ENCODE data around the gene PIK3CB.
"Not testable (repeated sequence)": the region's sequence is repeated elsewhere in the genome, so short reads cannot be mapped to it uniquely, and the experiment has no call there.

Gene PIK3CB

DNA sequence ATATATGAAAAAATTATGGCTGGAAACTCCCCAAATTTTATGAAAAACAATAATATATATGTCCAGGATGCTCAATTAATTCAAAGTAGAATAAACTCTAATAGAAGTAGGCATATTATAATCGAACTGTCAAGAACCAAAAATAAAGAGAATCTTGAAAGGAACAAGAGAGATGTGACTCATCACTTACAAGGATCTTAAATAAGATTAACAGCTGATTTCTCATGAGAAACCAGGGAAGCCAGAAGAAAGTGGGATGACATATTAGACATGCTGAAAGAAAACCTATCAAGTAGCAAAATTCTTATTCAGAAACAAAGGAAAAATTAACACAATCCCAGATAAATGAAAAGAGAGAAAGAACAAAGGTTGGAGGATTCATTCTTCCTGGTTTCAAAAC lies 159.3 kb downstream of the PIK3CB start:
- no peak for DNase-seq

DNA sequence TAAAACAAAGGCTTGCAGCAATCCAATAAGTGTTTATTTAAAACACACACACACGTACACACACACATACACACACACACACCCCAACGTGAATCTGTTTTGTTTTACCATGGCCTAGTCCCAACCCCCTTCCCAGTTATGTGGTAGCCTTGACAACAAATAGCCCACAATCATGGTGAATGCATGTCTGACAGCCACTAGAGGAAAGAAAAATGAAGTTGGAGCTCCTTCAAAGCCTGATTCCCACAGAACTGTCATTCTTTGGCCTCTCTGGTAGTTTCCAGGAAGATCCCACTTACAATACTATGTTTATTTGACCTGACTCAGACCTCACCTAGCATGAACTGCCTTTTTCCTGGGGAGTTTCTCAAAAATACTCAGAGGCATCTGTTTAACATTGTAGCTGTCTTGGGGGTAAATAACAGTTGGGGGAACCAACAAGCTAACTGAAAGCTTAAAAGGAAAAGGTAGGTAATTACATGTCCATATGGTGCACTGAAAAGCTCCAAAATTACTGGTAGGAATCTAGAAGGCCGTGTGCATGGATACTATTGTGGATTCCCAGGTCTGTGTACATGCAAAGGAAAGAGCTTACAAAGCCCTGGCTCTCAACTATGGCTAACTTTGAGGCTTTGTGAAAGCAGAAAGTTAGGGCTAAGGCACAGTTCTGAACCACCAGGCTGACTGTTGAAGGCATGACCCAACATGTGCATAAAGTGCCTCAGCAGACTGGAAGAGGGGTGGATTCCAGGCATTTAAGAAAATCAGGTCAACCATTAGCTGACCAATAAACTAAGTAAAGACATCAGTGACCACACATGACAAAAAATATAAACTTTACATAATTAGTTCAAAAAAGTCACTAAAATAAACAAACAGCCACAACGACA lies 160.8 kb downstream of the PIK3CB start:
- DNase-seq = no peak

- no peak for DNase-seq
These were observed 164.3 kb downstream of the PIK3CB start for GRCh38 chr3:138670407-138670806.

GRCh38 chr3:138668107-138668506 lies 166.6 kb downstream of the PIK3CB start:
- DNase-seq = no peak

GRCh38 chr3:138657508-138657907 lies 177.2 kb downstream of the PIK3CB start:
- no peak for DNase-seq

DNA sequence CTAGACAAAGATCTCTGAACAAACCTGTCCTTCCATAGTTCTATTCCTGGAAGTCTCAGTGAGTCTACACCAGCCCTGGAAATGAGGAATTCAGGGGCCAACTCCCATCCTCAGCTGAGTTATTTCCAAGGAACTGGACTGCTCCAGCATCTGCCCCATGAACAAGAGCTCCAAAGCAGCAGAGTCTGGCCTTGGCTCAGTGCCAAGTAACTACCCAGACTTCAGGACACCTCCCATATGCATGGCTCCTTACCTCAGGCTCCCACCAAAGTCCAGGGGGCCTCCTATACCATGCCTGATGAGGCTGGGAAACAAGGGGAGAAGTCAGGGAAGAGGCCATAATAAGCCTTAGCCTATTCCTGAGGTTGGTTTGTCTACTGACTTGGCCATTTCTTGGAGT lies 181.2 kb downstream of the PIK3CB start:
- no peak for DNase-seq

GRCh38 chr3:138649134-138649533 lies 185.6 kb downstream of the PIK3CB start:
- DNase-seq = no peak

- no peak for DNase-seq
These were observed 188.2 kb downstream of the PIK3CB start for GRCh38 chr3:138646513-138646912.

DNA sequence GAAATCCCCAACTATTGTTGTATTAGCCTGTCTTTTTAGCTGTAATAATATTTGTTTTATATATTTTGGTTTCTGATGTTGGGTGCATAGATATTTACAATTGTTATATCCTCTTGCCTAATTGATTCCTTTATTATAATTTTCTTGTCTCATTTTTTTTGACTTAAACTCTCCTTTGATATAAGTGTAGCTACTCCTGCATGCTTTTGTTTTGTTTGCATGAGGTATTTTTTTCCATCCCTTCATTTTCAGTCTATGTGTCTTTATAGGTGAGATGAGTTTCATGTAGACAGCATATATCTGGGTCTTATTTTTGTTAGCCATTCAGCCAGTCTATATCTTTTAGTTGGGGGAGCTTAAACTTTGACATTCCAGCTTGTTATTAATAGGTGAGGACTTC lies 188.7 kb downstream of the PIK3CB start:
- DNase-seq = no peak

DNA sequence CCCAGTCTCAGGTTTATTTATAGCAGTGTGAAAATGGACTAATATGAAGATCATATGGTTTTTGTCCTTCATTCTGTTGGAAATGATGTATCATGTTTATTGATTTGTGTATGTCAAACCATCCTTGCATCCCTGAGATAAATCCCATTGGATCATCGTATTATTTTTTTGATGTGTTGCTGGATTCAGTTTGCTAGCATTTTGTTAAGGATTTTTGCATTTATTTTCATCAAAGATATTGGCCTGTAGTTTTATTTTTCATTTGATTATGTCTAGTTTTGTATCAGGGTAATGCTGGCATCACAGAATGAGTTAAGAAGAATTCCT lies 191.8 kb downstream of the PIK3CB start:
- no peak for DNase-seq

DNA sequence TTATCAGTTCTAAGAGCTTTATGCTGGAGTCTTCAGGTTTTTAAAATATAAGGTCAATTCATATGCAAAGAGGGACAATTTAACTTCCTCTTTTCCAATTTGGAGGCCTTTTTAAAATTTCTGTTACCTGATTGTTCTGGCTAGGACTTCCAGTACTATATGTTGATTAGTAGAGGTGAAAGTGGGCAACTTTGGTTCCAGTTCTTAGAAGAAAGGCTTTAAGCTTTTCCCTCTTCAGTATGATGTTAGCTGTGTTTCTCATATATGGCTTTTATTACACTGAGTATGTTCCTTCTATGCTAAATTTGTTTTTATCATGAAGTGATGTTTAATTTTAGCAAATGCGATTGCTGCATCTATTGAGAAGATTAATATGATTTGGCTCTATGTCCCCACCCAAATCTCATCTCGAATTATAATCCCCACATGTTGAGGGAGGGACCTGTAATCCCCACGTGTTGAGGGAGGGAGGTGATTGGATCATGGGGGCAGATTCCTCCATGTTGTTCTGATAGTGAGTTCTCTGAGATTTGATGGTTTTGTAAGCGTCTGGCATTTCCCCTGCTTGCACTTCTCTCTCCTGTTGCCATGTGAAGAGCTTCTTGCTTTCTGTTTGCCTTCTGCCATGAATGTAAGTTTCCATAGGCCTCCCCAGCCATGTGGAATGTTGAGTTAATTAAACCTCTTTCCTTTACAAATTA lies 192.4 kb downstream of the PIK3CB start:
- no peak for DNase-seq

DNA sequence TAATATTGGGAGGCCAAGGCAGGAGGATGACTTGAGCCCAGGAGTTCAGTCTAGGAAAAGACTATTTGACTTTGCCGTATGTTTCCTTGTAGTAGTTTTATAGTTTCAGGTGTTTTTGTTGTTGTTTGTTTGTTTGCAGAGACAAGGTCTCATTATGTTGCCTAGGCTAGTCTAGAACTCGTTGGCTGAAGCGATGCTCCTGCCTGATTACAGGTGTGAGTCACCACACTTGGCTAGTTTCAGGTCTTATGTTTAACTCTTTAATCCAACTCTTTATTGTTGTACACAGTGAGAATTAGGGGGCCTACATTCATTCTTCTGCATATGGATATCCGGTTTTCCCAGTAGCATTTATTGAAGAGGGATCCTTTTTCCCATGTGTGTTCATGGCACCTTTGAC lies 194.2 kb downstream of the PIK3CB start:
- no peak for DNase-seq

- DNase-seq = no peak
These were observed 196.1 kb downstream of the PIK3CB start for GRCh38 chr3:138638641-138639040.

DNA sequence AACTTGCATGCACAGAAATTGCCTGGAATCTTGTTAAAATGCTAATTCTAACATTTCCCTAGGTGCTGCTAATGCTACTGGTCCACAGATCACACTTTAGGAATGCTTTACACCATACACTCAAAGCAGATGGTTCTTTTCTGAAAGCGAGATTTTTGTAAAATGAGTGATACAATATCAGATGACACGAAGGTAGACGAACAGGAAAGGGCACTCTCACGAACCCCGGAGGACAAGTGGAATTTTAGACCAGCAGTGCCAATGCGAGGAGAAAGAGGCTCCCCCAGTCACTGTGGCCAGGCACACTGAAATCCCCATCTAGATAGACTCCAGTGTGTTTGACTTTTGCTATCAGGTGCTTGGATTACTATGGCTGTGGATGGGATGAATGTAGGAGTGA lies 205.2 kb downstream of the PIK3CB start:
- DNase-seq = no peak

GRCh38 chr3:138625707-138626365 lies 208.9 kb downstream of the PIK3CB start:
- no peak for DNase-seq

GRCh38 chr3:138624518-138624917 lies 210.2 kb downstream of the PIK3CB start:
- no peak for DNase-seq

- DNase-seq = no peak
These were observed 214.3 kb downstream of the PIK3CB start for GRCh38 chr3:138620431-138620830.

GRCh38 chr3:138615462-138615861 lies 219.3 kb downstream of the PIK3CB start:
- DNase-seq = no peak

GRCh38 chr3:138609898-138610266 lies 224.8 kb downstream of the PIK3CB start:
- no peak for DNase-seq

DNA sequence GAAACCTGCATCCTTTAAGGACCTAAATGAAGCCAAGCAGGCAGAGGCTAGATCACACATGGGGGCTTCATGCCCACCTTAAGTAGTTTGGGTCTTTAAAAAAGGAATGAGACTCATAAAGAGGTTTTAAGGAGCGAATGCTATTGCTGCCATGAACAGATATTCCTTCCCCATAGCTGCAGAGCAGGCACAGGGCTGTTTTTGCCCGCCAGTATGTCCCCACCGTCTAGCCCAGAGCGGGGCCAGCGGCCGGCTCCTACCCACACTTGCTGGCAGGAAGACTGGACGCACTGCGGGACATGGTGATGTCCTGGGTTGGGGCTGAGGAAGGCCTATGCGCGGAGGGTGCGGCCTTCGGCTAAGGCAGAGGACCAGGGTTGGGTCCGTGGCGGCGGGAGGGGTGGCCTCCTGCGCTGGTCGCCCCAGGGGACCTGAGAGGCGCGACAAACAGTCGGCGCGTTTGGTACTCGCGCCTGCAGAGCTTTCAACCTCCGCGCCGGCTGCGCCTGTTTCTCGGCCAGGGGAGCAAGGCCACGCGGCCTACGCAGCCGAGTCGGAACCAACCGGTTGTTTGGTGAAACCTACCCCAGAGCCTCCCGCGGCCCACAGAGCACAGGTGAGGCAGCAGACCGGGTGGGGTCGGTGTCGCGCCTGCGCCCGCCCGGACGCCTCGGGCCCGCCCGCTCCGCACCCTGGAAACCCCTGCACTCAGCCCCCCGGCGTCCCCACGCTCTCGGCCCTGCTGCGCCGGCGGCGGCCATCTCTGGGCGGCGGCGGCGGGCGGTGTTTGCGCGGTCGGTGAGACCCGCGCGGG lies 226.2 kb downstream of the PIK3CB start, which contains the start of gene FAIM:
FAIM (plus strand) TSS at position 450 of the 814 bp plus-strand sequence. CDS start 10,956 bp downstream, outside the sequence.
- DNase-seq = peak; percentile 55

DNA sequence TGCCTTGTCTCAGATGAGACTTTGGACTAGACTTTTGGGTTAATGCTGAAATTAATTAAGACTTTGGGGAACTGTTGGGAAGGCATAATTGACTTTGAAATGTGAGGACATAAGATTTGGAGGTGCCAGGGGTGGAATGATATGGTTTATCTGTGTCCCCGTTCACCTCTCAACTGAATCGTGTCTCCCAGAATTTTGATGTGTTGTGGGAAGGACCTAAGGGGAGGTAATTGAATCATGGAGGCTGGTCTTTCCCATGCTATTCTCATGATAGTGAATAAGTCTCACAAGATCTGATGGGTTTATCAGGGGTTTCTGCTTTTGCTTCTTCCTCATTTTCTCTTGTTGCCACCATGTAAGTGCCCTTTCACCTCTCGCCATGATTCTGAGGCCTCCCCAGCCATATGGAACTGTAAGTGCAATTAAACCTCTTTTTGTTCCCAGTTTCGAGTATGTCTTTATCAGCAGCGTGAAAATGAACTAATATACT lies 230.6 kb downstream of the PIK3CB start:
- not testable (repeated sequence) for DNase-seq

Data from NCI-H2107 (cell line).